K562 (cell line): ENCODE results near the gene VSIG10L2. TPM values are rescaled to one million over a fixed set of nuclear protein-coding genes. Genes with fewer than 3 reads are reported as not detected.

Experiments used
- ATAC-seq: fragments of 200-7000 bp; cut with Tn5 transposase; 3 replicates; pipeline ENCODE4 v1.9.1; 2020; ENCODE audit warnings: moderate library complexity
- BruUV-seq: library from RNA; stranded (reverse); fragments of 400-500 nt; replicated peaks from 2 replicates; lab custom pipeline; 2021; lab: Mats Ljungman, UMichigan
- CTCF ChIA-PET: fragments of 300-600 bp; formaldehyde crosslinking; extraction: SDS; loops from one replicate; lab custom pipeline; 2021; ENCODE audit warnings: low intra/inter-chr PET ratio; lab: Yijun Ruan, JAX
- POLR2A ChIA-PET: fragments of 300-600, 350-650 bp; sonication (Branson Sonifier 250); formaldehyde crosslinking; extraction: SDS; loops from one replicate; lab custom pipeline; 2021; ENCODE audit warnings: antibody characterized with exemption, inconsistent platforms; lab: Yijun Ruan, JAX
- DNase-seq, 4 experiments: peaks; one replicate each; pipeline versions ENCODE4 v3.0.0 to v3.0.0-alpha.2; 2011 to 2018; ENCODE audit warnings: low spot score in 3 of 4, mixed read lengths in 3 of 4; ENCODE audit errors: extremely low read depth in 1 of 4
- FAIRE-seq: peaks from 2 replicates; lab custom pipeline; 2011; peaks lifted over from hg19 to GRCh38; lab: Jason Lieb, UNC
- H2AFZ ChIP-seq: 2 replicates; pipeline ENCODE4 v1.6.0; 2011; ENCODE audit warnings: low read depth, low read length, control low read depth, inconsistent platforms
- H3K27ac ChIP-seq: fragments of 200-600 bp; 3 replicates; pipeline ENCODE4 v1.8.0; 2011; ENCODE audit warnings: low read depth, mild to moderate bottlenecking, control low read depth, inconsistent platforms, low read length, moderate library complexity, mixed read lengths; ENCODE audit errors: extremely low read depth
- H3K27me3 ChIP-seq, 2 experiments: fragments of 300-600 bp in 1 of 2; 2 replicates in 1 of 2; 3 replicates in 1 of 2; pipeline versions ENCODE4 v1.6.0 to v1.8.0; 2011; ENCODE audit warnings: inconsistent platforms in 2 of 2, low read length in 2 of 2, mild to moderate bottlenecking in 1 of 2, mixed read lengths in 1 of 2, moderate library complexity in 1 of 2; ENCODE audit not compliant: control insufficient read depth in 2 of 2, insufficient read depth in 2 of 2
- H3K36me3 ChIP-seq: fragments of 300-600 bp; 3 replicates; pipeline ENCODE4 v1.8.0; 2011; ENCODE audit warnings: mild to moderate bottlenecking, low read length, inconsistent platforms; ENCODE audit not compliant: control insufficient read depth, insufficient read depth
- H3K4me1 ChIP-seq, 2 experiments: fragments of 200-600 bp in 1 of 2; replicated peaks in 1 of 2; 2 replicates in 1 of 2; 3 replicates in 1 of 2; pipeline versions ENCODE4 v1.5.1 to v1.8.0; 2011; ENCODE audit warnings: inconsistent platforms in 2 of 2, low read length in 2 of 2, mild to moderate bottlenecking in 1 of 2, mixed read lengths in 1 of 2, moderate library complexity in 1 of 2; ENCODE audit not compliant: control insufficient read depth in 2 of 2, insufficient read depth in 2 of 2
- H3K4me2 ChIP-seq: 2 replicates; pipeline ENCODE4 v1.6.1; 2011; ENCODE audit warnings: low read length, control low read depth, inconsistent platforms, mixed read lengths; ENCODE audit not compliant: insufficient read depth
- H3K4me3 ChIP-seq: fragments of 200-600 bp; sonication (generic), shearing (Covaris generic); 2 replicates; pipeline ENCODE4 v1.5.1; 2016; ENCODE audit warnings: control low read depth, inconsistent platforms
- H3K79me2 ChIP-seq: fragments of 200-600 bp; 3 replicates; pipeline ENCODE4 v1.8.0; 2011; ENCODE audit warnings: low read length, inconsistent platforms; ENCODE audit not compliant: control insufficient read depth, insufficient read depth
- H3K9ac ChIP-seq, 2 experiments: 2 replicates each; pipeline versions ENCODE4 v1.6.0 to v1.6.1; 2011; ENCODE audit warnings: low read depth in 2 of 2, low read length in 2 of 2, control low read depth in 1 of 2, inconsistent platforms in 1 of 2, mild to moderate bottlenecking in 1 of 2, mixed read lengths in 1 of 2; ENCODE audit not compliant: insufficient read depth in 1 of 2
- H3K9me1 ChIP-seq: one replicate; pipeline ENCODE4 v1.6.0; 2011; ENCODE audit warnings: inconsistent platforms, mild to moderate bottlenecking, low read length, moderate library complexity; ENCODE audit not compliant: control insufficient read depth, insufficient read depth
- H3K9me3 ChIP-seq: replicated peaks from 2 replicates; pipeline ENCODE4 v1.5.1; 2011; ENCODE audit warnings: low read depth, low read length, inconsistent platforms; ENCODE audit not compliant: control insufficient read depth, insufficient read depth
- H4K20me1 ChIP-seq: replicated peaks from 2 replicates; pipeline ENCODE4 v1.6.1; 2011; ENCODE audit warnings: low read length, inconsistent platforms, mixed read lengths; ENCODE audit not compliant: control insufficient read depth, insufficient read depth
- GABPA ChIP-seq: fragments of 200-800 bp; sonication (Bioruptor generic); conservative IDR thresholded peaks from 2 replicates; pipeline ENCODE4 v1.6.1; 2016; ENCODE audit warnings: low read depth, missing genetic modification characterization, missing compliant biosample characterization
- ZC3H4 ChIP-seq: sonication (generic); formaldehyde crosslinking; IDR thresholded peaks from 2 replicates; pipeline ENCODE4 v1.9.0; 2021; ENCODE audit warnings: missing genetic modification reagents, borderline replicate concordance
- ZNF12 ChIP-seq: sonication (generic); formaldehyde crosslinking; IDR thresholded peaks from 2 replicates; pipeline ENCODE4 v1.4.0; 2020; ENCODE audit warnings: mild to moderate bottlenecking, missing genetic modification reagents
- ZNF41 ChIP-seq: fragments of 250-450 bp; sonication (Bioruptor Pico); conservative IDR thresholded peaks from 2 replicates; pipeline ENCODE4 v1.4.0; 2020; ENCODE audit warnings: mild to moderate bottlenecking
- ZNF589 ChIP-seq: fragments of 200-800 bp; sonication (Bioruptor generic); IDR thresholded peaks from 2 replicates; pipeline ENCODE4 v1.6.1; 2016; ENCODE audit warnings: low read depth, missing genetic modification characterization, missing compliant biosample characterization
- WGBS: fragments of 100-300 bp; shearing (Covaris generic); methylation state at CpG from one replicate; pipeline ENCODE4 v1.1.6; 2016; ENCODE audit warnings: low coverage, mixed read lengths; ENCODE audit not compliant: insufficient coverage; ENCODE audit errors: missing lambda C conversion rate; 5-methylcytosine and 5-hydroxymethylcytosine counted together
- in situ Hi-C: fragments of 300-500 bp; cut with MboI; formaldehyde crosslinking; loops from 4 replicates; pipeline ENCODE4 v1.15.0; 2018; ENCODE audit warnings: inconsistent platforms, mixed read lengths
- intact Hi-C: fragments of 100-400 bp; cut with micrococcal nuclease; formaldehyde crosslinking; loops from 2 replicates; pipeline ENCODE4 v1.14.2; 2022
- polyA plus RNA-seq, 8 experiments: library from polyadenylated mRNA; depleted of rRNA in 4 of 8; stranded (reverse) in 5 of 8; unstranded in 3 of 8; fragments of >200 nt; fragmentation: Nextera tagmentation in 2 of 8; fragmentation: Illumina TruSeq in 1 of 8; extraction: Ambion mirVana in 2 of 8; extraction: Trizol in 1 of 8; gene quantifications; 2 replicates each; pipeline versions ENCODE4 v1.2.1 to v1.2.3, GENCODE V29; 2011 to 2014; ENCODE audit warnings: inconsistent platforms in 1 of 8, missing spikeins in 1 of 8
- total RNA-seq, 7 experiments: library from RNA; depleted of rRNA in 6 of 7; stranded (reverse); fragments of >200 nt in 6 of 7; fragmentation: Illumina TruSeq in 2 of 7; extraction: Trizol in 2 of 7; gene quantifications; 2 replicates each; pipeline versions ENCODE4 v1.2.1 to v1.2.3, GENCODE V29; 2011 to 2021; ENCODE audit warnings: low replicate concordance in 1 of 7
- TF ChIP-seq, protein P1 (sequence below), 2 experiments: fragments of 450-650 bp; IDR thresholded peaks; 2 replicates each; pipeline ENCODE4 v1.6.1; 2016
- TF ChIP-seq, protein P2 (sequence below): fragments of 450-650 bp; IDR thresholded peaks from 2 replicates; pipeline ENCODE4 v1.7.0; 2016; ENCODE audit warnings: borderline replicate concordance
- TF ChIP-seq, protein P3 (sequence below): fragments of 250-450 bp; sonication (Bioruptor Pico); IDR thresholded peaks from 2 replicates; pipeline ENCODE4 v1.9.0; 2021; ENCODE audit warnings: mild to moderate bottlenecking, inconsistent platforms

VSIG10L2 gene
- total and polyA plus RNA-seq, 9 of the 15 experiments (the other 6 are each of a cell fraction or from before 2014, with no cell fraction given): not detected

DNA sequence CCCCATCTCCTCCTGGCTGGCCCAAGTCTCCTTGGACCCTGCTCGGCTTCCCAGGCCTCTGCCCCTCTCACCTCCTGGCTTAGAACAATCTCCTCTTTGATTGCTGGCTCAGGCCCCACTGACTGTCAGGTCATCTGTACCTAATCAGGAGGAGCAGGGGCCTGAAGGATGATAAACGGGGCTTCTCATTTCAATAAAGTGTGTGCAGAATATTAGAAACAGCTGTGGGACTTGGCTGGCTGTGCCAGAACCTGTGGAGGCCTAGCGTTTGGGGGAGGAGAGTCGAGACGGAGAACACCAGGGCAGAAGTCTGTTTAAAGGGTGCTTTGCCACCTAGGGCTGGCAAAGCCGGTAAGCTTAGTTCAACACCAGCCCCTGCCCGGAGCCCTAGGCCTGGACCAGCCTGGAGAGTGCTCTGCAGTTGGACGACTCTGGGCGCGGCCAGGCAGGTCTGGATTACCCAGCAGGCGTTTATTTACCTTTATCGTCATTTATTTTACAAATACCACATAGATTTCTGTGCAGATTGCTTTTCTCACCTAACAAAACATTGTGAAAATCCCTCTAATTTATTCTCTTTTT lies 10.1 kb upstream of the VSIG10L2 start:
- no peaks in the 10 kb centered on the region for H3K36me3 ChIP-seq
- peak overlapping the region in 1 of 2 experiments; percentile 47; a peak in 1 of 4 replicates for H3K9ac ChIP-seq
- ChIA-PET POLR2A (no interaction called here), CTCF (no interaction called here)
- in situ Hi-C loops: no loop called here
- H3K4me1 ChIP-seq: peaks cover 4 to 9% of the 10 kb centered on the region in 2 experiments; a peak in 4 of 5 replicates
- BruUV-seq: no TSS peak
- H3K9me3 ChIP-seq: no peaks in the 10 kb centered on the region
- WGBS: 24% methylated on average over 11 of the region's 12 CpGs
- no peak overlapping the region for H3K27ac ChIP-seq
- H3K4me3 ChIP-seq: no peak overlapping the region
- no peak overlapping the region for H3K4me2 ChIP-seq
- intact Hi-C loops: no loop called here
- DNase-seq: no peak
- no peaks in the 10 kb centered on the region for H3K9me1 ChIP-seq
- peak overlapping the region; percentile 61; the same call in 1 of the 2 replicates for H2AFZ ChIP-seq
- peak; percentile 23; the same call in 1 of the 3 replicates for ATAC-seq
- no peak for FAIRE-seq
- no peaks in the 10 kb centered on the region for H4K20me1 ChIP-seq
- no peaks in the 10 kb centered on the region; a peak in 2 of 5 replicates for H3K27me3 ChIP-seq
- H3K79me2 ChIP-seq: no peaks in the 10 kb centered on the region
- TF ChIP-seq ZC3H4 (CRISPR knock-in tag): no peak
- TF ChIP-seq, protein P1, sequence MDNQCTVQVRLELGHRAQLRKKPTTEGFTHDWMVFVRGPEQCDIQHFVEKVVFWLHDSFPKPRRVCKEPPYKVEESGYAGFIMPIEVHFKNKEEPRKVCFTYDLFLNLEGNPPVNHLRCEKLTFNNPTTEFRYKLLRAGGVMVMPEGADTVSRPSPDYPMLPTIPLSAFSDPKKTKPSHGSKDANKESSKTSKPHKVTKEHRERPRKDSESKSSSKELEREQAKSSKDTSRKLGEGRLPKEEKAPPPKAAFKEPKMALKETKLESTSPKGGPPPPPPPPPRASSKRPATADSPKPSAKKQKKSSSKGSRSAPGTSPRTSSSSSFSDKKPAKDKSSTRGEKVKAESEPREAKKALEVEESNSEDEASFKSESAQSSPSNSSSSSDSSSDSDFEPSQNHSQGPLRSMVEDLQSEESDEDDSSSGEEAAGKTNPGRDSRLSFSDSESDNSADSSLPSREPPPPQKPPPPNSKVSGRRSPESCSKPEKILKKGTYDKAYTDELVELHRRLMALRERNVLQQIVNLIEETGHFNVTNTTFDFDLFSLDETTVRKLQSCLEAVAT (IDR thresholded peaks at IDR 0.05): peak in 1 of 2 experiments; percentile 37; a peak in 1 of 4 replicates

DNA sequence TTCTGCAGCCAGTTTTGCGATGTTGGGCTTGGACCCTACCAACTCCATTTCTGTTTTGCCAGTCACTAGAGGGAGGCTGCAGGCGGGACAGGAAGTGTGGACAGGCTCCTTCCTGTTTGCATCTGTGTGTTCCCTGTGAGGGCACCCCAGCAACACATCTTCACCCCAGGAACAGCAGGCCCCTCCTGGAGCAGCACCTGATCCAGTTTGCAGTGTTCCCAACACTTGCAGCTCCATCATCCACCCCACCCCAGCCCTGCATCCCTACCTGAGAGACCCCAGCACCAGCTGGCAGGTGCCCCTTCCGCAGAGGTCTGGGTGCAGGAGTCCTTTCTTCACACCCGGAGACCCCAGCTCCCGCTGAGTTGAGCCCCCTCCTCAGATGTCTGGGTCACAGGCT lies 7.4 kb upstream of the VSIG10L2 start:
- Histone ChIP-seq H4K20me1 (no peaks in the 10 kb centered on the region), H3K4me2 (no peak overlapping the region), H3K9me1 (no peaks in the 10 kb centered on the region), H3K4me3 (no peak overlapping the region), H3K27ac (no peak overlapping the region), H2AFZ (peak overlapping the region; percentile 78), H3K4me1 (peaks cover 1 to 8% of the 10 kb centered on the region in 2 experiments; a peak in 3 of 5 replicates), H3K9ac (peak overlapping the region in 1 of 2 experiments; percentile 40; a peak in 1 of 4 replicates), H3K36me3 (no peaks in the 10 kb centered on the region), H3K9me3 (no peaks in the 10 kb centered on the region), H3K79me2 (no peaks in the 10 kb centered on the region), H3K27me3 (peaks cover 0 to 16% of the 10 kb centered on the region in 2 experiments; a peak in 3 of 5 replicates)
- FAIRE-seq: no peak
- 0 out of 3 replicates have a peak, but pooled peaks have one; percentile 8 for ATAC-seq
- no peak for DNase-seq
- POLR2A ChIA-PET: no interaction called here
- WGBS: 24% methylated on average over 3 of the region's 5 CpGs
- intact Hi-C loops: no loop called here
- CTCF ChIA-PET: no interaction called here
- no TSS peak for BruUV-seq
- in situ Hi-C loops: no loop called here
- TF ChIP-seq GABPA: peak; percentile 73
- no peak for TF ChIP-seq ZNF589 (CRISPR knock-in tag)
- no peak for TF ChIP-seq ZNF41 (CRISPR knock-in tag)
- TF ChIP-seq, protein P2, sequence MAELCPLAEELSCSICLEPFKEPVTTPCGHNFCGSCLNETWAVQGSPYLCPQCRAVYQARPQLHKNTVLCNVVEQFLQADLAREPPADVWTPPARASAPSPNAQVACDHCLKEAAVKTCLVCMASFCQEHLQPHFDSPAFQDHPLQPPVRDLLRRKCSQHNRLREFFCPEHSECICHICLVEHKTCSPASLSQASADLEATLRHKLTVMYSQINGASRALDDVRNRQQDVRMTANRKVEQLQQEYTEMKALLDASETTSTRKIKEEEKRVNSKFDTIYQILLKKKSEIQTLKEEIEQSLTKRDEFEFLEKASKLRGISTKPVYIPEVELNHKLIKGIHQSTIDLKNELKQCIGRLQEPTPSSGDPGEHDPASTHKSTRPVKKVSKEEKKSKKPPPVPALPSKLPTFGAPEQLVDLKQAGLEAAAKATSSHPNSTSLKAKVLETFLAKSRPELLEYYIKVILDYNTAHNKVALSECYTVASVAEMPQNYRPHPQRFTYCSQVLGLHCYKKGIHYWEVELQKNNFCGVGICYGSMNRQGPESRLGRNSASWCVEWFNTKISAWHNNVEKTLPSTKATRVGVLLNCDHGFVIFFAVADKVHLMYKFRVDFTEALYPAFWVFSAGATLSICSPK: no peak
- no peak for TF ChIP-seq ZNF12 (CRISPR knock-in tag)
- TF ChIP-seq, protein P3, sequence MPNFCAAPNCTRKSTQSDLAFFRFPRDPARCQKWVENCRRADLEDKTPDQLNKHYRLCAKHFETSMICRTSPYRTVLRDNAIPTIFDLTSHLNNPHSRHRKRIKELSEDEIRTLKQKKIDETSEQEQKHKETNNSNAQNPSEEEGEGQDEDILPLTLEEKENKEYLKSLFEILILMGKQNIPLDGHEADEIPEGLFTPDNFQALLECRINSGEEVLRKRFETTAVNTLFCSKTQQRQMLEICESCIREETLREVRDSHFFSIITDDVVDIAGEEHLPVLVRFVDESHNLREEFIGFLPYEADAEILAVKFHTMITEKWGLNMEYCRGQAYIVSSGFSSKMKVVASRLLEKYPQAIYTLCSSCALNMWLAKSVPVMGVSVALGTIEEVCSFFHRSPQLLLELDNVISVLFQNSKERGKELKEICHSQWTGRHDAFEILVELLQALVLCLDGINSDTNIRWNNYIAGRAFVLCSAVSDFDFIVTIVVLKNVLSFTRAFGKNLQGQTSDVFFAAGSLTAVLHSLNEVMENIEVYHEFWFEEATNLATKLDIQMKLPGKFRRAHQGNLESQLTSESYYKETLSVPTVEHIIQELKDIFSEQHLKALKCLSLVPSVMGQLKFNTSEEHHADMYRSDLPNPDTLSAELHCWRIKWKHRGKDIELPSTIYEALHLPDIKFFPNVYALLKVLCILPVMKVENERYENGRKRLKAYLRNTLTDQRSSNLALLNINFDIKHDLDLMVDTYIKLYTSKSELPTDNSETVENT (CRISPR knock-in tag): no peak
